ENCODE results near the gene GALNTL6.

DNA sequence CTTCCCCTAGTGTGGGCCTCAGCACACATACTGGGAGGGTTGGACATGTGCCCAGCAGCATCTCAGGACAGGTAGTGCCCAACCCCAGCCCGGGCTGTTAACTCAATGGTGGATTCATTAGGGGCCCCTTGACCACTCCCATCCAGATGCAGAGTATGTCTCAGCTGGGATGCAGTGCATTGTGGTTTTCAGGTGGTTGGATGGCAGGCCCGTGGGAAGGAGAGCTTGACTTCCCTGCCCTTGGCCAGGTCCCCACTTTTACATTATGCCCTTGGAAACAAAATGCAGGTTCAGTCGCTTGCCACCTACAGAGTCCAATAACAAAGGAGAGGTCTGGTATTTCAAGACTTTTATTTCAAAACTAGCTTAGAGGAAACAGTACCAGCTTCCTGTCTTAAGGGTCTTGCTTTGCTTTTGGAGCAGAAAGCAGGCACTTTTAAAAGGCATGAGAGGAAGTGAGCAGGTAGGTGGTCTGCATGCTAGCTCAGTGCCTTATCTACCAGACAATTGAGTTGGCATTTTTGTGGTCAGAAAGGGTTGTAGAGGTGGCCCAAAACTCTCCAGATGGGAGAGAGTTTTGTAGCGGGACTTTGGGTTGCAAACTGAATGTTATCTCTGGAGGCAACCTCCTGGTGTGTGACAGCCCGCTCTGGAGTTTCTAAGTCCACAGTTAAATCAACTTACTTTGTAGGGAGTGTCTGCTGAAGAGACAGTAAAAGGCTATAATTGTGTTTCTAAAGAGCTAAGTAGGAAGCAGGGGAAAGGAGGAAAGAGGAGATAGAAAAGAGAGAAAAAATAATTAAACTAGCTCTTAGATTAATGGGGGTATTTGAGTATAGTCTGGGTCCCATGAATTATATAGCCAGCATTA, 171.0 kb downstream of the GALNTL6 start:
- TF ChIP-seq POLR2A (IDR thresholded peaks at IDR 0.05; ENCODE audit: low read depth, low read length) (no peak), MAFK (IDR thresholded peaks at IDR 0.05; ENCODE audit: low read depth, low read length) (no peak), RAD21 (IDR thresholded peaks at IDR 0.05; ENCODE audit: low read length) (no peak), RCOR1 (IDR thresholded peaks at IDR 0.05; ENCODE audit: insufficient replicate concordance, low read length) (no peak)
- TF ChIP-seq, protein P1, sequence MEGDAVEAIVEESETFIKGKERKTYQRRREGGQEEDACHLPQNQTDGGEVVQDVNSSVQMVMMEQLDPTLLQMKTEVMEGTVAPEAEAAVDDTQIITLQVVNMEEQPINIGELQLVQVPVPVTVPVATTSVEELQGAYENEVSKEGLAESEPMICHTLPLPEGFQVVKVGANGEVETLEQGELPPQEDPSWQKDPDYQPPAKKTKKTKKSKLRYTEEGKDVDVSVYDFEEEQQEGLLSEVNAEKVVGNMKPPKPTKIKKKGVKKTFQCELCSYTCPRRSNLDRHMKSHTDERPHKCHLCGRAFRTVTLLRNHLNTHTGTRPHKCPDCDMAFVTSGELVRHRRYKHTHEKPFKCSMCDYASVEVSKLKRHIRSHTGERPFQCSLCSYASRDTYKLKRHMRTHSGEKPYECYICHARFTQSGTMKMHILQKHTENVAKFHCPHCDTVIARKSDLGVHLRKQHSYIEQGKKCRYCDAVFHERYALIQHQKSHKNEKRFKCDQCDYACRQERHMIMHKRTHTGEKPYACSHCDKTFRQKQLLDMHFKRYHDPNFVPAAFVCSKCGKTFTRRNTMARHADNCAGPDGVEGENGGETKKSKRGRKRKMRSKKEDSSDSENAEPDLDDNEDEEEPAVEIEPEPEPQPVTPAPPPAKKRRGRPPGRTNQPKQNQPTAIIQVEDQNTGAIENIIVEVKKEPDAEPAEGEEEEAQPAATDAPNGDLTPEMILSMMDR (conservative IDR thresholded peaks at IDR 0.05; ENCODE audit: low read depth, low read length), result no peak
